ENCODE results near the gene UBAC2.

Gene UBAC2

DNA sequence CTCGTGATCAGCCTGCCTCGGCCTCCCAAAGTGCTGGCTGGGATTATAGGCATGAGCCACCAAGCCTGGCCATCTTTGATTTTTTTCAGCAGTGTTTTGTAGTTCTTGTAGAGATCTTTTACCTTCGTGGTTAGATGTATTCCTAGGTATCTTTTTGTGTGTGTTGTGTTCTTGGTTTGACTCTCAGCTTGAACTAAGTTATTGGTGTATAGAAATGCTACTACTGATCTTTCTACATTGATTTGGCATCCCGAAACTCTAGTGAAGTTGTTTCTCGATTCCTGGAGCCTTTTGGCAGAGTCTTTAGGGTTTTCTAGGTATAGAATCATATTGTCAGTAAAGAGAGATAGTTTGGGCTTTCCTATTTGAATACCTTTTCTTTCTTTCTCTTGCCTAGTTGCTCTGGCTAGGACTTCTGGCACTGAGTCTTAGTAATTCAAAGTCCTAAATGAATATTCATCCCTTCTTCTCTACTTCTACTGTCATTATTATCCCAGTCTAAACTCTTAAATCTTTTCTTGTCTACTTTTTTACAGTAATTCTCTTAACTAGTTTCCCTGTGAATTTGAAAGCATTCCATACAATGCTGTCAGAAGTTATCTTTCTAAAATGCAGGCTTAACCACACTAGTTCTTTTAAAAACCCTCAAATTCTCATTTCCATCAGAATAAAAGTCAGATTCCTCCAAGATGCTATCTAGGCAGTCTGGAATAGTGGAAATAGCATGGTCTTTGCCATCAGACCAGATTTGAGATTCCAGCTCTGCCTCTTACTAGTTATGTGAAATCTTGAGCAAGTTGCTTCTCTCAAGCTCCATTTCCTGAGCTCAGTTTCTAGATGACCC, 50.5 kb downstream of the UBAC2 start:
- DNase-seq, result no peak

DNA sequence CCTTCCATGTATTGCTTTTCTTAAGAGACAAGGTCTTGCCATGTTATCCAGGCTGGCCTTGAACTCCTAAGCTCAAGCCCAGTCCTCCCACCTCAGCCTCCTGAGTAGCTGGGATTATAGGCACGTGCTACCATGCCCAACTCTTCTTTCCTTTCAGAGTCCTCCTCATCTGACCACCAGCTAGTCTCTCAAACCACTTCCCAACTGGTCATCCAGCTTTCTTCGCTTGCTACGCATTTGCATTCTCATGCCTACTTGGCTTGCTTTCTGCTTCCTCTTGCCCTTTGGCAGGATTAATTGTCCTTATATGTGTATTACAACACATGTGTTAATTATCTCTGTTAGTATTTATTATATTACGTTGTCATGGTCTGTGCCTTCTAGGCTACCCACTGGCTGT, 51.3 kb downstream of the UBAC2 start:
- no peak for DNase-seq

DNA sequence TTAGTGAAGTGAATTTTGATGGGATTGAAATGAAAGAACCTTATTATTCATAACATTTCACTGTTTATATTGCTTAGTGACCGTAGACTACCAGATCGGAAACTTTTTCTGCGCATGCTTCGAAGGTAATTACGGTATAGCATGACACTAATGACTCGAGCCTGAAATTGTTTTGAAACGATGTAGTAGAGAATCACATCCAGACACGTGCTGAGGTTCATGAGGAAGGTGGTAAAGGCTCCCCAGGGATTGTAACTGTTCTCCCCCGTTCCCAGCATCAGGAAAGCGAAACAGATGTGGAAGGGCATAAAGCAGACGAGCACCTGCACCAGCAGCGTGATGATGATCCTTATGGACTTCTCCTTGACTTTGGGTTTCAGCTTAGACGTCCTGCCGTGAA, 54.2 kb downstream of the UBAC2 start:
- DNase-seq, result no peak

DNA sequence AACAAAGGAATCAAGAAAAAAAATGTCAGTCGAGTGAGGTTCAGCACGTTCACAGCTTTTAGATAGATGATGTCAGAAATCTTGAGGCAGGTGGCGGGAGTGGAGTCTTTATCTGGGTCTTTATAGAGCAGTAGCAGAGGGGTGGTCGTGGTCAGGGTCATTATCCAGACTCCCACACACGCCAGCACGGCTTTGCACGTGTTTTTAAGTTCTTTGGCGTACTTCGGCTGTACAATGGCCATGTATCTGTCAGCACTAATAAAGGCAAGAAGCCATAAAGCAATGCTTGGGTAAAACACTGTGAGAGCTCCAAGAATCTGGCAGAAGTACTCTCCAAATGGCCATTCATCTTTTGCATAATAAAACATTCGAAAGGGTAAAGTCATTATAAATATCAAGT, 54.6 kb downstream of the UBAC2 start:
- DNase-seq, result no peak

DNA sequence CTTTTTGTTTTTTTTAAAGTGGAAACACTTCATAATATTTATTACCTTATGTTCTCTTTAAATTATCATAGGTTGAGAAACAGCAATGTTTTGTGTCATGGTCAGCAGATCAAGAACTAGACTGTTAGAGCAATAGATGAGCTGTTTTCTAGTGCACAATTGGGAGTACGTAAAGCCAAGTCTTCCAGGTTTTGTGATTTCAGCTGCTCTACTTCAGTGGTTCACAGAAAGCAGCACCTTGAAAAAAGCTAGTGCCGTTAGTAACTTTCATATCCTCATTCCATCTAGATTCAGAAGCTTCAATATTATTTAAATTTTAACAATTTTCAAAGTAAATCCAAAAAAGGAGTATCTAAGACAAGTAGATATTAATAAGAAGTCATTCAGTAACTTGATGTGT, 55.6 kb downstream of the UBAC2 start:
- no peak for DNase-seq

DNA sequence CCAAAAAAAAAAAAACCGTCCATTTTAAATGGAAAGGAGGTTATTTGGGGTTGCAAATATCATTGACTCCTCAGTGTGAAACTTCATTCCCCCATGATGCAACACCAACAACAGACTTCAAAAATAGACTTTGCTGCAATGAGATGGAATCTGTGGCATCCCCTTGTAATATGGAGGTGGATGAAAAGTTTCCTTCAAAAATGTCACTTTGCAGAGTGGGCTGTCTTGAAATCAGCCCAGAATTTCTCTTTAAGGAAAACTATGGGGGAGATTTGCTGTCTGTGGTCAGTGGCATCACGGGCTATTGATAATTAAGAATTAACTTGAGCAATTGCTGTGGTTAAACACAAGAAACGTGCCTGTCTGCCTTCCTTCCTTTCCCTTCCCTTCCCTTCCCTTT, 56.1 kb downstream of the UBAC2 start:
- peak; percentile 61 to 72 for DNase-seq

DNA sequence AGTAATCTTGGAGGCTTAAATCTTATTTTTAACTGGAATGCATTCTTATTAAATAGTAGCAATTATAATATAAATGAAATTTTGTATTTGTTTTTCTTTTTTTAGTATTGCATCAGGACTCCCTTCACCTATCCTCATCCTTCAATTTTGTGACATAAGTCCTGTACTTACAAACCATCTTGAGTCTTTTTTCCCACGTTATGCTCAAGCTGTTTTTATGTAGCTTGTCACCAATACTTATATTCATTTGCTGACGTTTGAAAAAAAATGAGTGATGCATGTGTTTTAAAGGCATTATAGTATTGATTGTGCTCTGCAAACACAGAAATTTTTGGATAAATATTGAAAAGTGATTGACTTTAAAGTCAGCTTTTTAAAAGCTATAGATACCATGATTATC, 56.6 kb downstream of the UBAC2 start:
- DNase-seq, result no peak

DNA sequence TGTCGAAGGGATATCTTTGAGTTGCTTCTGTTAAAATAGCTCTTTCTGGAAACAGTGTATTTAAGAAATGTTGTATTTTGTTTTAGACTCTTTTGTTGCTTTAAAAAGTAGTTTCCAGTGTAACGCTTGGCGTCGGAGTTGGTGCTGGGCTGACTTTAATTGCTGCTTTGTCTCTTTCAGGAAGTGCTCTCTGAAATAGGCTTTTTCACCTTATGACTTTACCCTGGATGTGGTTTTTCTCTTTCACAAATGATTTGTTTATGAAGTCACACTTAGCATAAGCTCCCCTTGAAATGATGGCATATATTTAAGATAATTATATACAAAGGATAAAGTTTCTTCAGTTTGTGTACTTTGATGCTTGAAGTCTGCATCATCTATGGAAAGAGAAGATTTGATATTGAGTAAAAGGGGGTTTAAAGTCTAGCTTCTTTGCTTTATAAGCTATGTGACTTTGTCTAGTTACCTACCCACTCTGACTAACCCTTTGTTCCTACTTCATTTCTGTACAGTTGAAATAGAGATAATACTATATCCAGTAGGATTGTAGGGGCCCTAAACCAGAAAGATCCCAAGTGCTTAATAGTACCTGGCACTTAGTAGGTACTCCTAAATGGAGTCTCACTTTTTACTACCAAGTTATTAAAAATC, 57.7 kb downstream of the UBAC2 start, which contains the start of gene GPR18:
GPR18 (minus strand) TSS at position 170 of the 651 bp plus-strand sequence. CDS start 2,507 bp downstream, outside the sequence.
- DNase-seq, result peak; percentile 19 to 25

DNA sequence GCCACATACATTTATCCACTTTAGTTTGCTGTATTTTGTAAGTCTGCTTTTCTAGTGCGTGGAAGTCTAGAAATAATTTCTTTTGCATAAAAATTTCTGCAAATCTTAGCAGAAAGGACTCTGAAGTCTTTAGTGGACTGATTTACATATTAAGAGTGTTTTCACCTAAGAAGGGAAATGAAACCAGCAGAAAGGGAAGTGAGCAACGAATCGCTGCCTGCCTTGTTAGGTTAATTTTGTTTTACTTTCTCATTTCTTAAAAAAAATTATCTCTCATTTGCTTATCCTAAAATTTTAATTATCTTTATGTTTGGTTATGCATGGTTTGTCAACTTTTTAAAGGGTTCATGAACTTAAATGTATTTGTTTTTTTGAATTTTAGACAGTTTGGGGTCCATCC, 58.3 kb downstream of the UBAC2 start:
- DNase-seq, result no peak

DNA sequence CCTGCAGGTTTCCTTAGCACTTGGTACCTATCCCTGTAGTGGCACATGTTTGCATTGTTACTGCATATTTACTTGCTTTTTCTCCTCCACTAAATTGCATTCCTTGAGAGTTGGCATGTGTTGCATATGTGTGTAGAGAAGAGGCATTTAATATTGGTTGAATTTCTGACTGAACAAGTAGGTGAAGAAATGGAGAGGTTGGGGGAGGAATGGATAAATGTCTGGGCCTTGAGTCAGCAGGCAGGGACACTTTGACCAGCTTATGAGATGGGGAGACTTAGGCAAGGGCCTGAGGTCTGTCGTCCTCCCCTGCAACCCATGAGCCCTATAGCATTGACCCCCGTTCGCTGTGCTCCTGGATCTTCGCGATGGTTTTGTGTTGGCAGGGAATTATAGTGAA, 59.6 kb downstream of the UBAC2 start:
- DNase-seq, result no peak

DNA sequence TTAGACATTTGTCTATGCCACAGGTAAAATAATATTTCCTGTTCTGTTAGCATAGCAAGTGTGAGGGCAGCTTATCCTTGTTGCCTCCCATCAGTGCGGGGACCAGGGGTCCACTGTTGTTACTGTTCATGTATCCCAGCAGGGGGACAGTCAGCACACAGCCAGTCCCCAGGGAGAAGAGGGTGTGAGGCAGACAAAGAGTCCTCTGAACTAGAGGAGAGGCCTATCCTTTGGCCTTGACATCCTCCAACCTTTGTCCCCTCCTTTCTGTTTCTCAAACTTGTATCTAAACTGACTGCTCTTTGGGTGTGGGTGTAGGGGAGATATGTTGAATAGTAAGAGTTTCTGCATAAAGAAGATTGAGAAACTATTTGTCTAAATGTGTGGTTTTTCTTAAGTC, 60.4 kb downstream of the UBAC2 start:
- no peak for DNase-seq

DNA sequence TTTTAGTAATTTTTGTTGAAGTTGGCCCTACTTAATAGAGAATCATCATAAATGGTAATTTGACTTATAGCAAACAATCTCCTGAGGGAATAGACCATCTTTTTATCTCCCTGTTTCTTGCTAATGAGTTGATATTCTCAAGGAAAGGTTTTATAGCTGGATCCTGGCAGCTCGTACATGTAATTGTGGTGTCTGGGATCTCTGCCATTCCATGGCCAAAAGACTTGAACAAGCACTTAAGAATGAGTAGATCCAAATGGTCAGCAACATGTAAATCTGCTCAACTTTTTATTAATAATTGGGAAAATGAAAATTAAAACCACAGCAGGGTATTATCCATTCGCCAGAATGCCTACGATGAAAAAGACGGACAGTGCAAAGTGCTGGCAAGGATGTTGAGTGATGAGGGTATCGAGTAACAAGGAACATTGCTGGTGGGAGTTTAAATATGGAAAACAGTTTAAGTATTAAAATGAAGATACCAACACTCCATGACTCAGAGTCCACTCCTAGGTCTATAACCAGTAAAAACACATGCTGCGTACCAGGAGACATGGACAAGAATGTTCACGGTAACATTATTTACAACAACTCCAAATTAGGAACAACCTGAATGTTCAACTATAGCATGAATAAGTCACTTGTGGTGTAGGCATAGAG, 62.6 kb downstream of the UBAC2 start:
- DNase-seq, result no peak

DNA sequence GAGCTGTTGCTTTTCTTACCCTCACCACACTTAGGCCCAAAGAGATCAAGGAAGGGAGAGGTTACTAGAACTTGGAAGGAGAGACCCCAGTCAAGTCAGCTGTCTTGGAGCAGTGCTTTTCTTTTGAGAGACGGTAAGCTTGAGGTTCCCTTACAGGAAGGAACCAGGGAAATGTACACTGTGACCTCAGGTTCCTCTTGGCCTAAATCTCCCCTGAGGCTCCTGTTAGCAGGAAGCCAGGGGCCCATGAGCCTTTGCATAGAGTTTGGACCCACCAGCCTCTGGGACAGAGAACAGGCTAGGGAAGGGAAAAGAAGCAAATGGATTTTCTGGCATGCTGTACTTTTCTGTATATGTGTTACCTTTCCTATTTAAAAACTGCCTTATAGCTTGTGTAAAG, 63.4 kb downstream of the UBAC2 start:
- peak; percentile 66 to 78 for DNase-seq

DNA sequence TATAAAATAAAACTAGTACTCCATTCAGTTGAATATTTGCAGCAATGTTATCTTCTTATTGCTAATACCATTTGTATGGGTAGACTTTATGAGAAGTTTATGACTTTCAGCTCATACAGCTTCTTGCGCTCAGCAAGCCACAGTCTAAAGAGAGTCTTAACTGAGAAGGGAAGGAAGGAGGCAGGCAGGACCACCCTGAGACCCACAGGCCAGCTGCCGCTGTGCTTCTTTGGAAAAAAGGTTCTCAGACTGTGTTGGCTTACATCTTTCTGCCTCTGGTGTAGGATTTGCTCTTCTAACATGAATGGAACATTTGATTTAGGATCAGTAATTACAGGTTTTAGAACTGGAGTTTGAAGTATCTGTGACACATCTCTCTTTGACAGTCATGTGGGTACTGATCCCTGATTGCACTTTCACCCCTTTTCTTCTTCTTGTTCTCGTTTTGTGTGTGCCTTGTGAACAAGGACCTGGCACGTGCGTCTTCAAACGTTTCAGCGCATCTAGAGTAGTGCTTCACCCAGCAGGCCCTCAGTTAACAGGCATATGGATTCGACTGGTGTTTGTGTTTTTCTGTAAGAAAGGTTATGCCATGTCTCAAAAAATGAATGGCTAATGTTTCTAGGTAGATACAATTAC, 64.6 kb downstream of the UBAC2 start:
- no peak for DNase-seq

DNA sequence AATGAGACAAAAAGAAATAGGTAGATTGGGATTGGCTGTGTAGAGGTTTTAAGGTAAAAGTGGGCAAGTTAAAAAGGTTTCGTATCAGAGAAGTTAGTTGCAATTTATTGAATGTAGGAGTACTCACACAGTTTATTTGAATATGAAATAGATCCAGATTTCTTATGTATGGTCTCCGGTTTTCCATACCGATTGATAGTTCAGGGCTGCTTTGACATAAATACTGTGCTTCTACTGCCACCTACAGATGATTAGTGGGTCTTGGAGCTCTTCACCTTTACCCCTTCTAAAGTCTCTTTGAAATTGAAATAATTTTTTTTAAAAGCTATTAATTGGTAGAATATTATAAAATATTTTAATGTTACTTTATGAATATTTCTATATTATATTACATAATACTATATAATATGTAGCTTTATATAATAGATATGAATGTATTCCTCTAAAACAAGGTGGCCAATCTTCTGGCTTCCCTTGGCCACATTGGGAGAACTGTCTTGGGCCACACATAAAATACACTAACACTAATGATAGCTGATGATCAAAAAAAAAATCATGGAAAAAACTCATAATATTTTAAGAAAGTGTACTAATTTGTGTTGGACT, 65.3 kb downstream of the UBAC2 start:
- DNase-seq, result peak; percentile 72 to 73

DNA sequence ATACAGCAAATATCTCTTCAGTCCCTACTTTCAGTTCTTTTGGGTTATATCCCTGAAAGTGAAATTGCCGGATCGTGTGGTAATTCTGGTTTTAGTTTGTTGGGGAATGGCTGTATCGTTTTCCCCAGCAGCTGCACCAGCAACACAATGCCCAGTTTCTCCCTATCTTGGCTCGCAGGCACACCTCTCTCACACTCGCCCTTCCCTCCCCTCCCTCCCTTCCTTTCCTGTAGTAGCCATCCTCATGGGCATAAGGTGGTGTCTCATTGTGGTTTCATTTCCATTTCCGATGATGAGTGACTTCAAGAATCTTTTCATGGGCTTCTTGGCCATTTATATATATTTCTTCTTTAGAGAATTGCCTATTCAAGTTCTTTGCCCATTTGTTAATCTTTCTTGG, 66.2 kb downstream of the UBAC2 start:
- no peak for DNase-seq

DNA sequence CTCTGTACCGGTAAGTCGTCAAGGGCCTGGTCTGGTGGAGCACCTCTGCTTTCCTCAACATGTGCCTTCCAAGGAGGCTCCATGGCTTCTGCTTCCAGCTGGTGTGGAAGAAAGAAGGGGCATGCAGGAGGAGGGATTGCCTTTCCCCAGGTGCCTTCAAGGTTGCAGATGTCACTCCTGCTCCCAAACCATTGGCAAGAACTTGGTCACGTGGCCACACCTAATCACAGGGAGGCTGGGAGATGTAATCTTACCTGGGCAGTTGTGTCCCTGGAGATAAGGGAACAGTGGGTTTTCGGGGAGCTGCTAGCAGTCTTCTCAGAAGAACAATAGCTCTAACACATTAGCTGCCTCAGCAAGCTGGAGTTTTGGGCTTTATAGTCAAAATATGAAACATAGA, 67.3 kb downstream of the UBAC2 start:
- DNase-seq, result no peak

DNA sequence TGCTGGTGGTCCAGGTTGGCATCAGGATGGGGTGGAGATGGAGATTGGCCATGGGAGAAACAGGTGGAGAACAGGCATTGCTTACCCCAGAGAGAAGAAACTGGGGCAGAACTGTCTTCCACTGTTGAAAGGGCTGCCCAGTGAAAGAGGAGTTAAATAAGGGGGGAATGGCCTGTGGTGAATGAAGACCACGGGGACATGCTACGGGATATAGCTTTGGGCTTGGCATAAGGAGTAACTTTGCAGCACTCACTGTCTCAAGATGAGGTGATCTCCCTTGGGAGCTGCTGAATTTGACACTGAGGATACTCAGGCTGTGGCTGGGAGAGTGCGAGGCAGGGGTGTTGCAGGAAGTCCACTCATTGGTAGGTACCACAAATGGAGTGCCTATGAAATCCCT, 68.2 kb downstream of the UBAC2 start:
- DNase-seq, result no peak

DNA sequence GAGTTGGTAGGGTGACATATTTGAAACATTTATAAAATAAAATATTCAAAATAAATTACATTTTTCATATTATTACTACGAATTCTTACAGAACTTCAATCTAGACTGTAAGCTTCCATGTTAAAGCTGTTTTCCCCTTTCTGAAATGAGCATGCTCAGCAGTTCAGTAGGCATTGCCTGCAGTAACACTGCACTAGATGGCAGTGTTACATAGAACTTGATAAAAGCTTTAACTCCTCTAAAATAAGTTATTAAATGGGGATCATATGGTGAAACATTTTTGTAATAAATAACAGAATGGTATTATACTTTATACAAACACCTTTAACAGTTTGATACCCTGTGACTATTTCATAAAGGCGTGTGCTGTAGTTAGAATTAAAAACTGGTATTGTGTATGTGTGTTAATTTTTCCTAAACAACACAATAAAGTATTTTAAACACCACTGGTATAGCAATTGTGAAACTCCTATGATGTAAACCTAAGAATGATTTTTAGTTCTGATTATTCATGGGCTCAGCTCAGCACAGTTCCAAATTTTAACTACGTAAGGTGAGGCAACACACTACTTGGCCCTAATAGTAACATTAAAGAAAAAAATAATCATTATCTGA, 69.1 kb downstream of the UBAC2 start:
- DNase-seq, result peak; percentile 83 to 90

DNA sequence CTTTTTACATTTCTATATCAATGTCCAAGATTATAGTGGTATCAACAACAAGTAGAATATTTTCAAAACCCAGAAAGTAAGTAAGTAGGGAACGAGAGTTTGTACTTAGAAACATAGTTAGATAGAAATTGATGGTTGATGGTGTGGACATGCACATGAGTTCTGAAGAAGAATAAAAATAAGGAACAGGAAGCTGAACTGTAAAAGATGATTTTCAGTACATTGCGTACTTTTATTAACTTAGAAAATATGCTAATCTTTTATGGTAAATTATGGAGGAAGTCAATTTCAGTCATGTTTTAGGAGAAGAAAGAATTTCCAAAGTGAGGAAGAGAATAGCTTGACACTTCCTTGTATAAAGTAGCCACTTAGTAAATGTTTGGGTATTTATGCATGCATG, 69.9 kb downstream of the UBAC2 start:
- peak in 1 of 2 experiments; percentile 32 for DNase-seq

DNA sequence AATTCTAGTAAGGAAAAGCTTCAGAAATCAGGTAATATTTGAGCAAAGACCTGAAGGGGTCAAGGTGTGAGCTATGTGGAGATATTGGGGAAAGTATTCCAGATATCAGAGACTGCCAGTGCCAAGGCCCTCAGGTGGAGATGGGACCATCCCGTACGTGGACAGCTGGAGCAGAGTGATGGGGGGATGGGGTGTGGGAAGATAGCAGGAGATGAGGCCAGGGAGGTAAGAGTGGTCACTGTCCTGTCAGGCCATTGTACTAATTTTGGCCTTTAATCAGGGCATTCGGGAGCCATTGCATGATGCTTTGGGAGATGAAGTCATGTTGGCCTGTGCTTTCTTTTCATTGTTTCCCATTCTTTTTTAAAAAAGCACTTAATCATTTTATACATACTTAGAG, 70.6 kb downstream of the UBAC2 start:
- DNase-seq, result no peak

DNA sequence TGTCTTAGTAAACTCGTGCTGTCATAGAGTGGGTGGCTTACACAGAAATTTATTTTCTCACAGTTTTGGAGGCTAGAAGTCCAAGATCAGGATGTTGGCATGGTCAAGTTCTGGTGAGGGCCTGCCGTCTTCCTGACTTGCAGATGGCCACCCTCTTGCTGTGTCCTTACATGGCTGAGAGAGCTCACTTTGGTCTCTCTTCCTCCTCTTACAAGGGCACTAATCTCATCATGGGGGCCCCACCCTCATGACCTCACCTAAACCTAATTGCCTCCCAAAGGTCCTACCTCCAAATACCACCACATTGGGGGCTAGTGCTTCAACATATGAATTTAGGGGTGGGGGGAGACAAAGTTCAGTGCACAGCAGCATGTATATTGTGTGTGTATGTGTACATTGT, 71.8 kb downstream of the UBAC2 start:
- DNase-seq, result no peak

DNA sequence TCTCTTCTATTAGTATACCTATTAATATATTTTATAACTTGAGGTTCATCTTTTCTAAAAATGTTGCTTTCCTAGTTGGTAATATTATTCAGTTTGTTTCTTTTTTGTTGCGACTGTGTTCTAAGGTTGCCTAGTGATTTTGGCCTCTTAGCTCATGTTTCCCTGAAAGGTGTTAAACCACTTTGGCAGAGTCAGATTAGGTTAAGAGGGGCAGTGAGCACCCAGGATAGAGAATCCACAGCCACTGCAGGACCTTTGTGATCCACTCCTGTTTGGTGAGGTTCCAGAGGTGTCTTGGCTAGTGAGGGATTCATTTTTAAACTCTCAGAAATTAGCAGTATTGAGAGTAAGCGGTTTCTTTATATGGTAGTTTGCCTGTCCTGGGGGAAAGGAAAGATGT, 72.5 kb downstream of the UBAC2 start:
- no peak for DNase-seq

Measured in AML-193 (cell line).